Smooth muscle cell of the pulmonary artery (primary cell): Measurements from ENCODE around the gene MAD2L1. TPM values are rescaled to one million over a fixed set of nuclear protein-coding genes. Genes with fewer than 3 reads are reported as not detected.

Experiments used
- total RNA-seq: library from RNA; depleted of rRNA; stranded (reverse); fragments of >200 nt; gene quantifications from 2 replicates; pipeline ENCODE4 v1.2.3, GENCODE V29; 2014

MAD2L1 gene
- 6.4 and 13.7 TPM in 2 replicates for total RNA-seq

DNA sequence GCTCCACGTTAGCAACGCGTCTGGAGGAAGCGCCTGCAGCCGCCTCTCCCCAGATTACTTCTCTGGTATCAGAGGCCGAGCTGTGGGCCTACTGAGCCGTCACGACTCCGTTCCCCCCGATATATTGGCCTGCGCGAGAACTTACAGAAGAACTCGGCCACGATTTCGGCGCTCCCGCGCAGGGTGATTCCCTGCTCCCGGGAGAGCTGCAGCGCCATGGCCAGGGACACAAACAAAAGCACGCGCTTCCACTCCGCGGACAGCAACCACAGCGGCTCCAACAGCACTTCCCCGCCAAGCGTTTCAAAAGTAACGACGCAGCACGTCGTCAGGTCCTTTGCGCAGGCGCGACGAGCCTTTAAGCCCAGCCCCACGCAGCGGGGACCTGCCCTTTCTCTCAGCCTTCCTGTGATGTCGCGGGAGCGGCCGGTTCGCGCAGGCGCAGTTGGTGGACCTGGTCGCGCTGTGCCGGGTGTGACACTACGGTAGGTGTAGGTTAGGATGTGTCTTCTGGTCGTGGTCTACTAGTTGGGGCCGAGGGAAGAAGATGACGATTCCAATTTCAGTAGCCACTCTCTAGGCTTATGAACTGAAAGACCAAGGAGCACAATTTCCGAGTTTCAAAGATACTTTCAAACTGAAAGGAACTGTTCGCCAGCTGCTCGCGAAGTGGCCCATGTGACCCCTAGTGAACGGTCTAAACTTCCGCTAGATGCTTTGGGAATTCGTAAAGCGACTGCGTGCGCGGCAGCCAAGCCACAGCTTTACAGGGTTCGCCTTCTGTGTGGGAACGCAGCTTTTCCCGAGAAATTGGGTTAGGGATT lies at the start of gene MAD2L1:
TSS of gene MAD2L1 (minus strand) at position 332 of the 824 bp plus-strand sequence. CDS start at position 218, 114 bp downstream.

